A549 (cell line): ENCODE measurements around the gene PTGES3L. TPM values are rescaled to one million over a fixed set of nuclear protein-coding genes. Genes with fewer than 3 reads are reported as not detected.

ENCODE experiments used
- BCL3 ChIP-seq: fragments of >200 bp; sonication (Bioruptor Twin); formaldehyde crosslinking; IDR thresholded peaks from 3 replicates; pipeline ENCODE4 v1.6.1; 2016
- CHD2 ChIP-seq: fragments of 150-350 bp; IDR thresholded peaks from 2 replicates; pipeline ENCODE4 v1.6.1; 2014; ENCODE audit warnings: low read length; ENCODE audit not compliant: partially characterized antibody
- CHD4 ChIP-seq: fragments of 200-600 bp; sonication (generic); IDR thresholded peaks from 2 replicates; pipeline ENCODE4 v1.6.1; 2016; ENCODE audit warnings: antibody characterized with exemption, mild to moderate bottlenecking, borderline replicate concordance
- ELK1 ChIP-seq: fragments of 150-350 bp; IDR thresholded peaks from 2 replicates; pipeline ENCODE4 v1.6.1; 2014; ENCODE audit warnings: low read depth, mild to moderate bottlenecking, low read length
- EP300 ChIP-seq, 2 experiments: fragments of >200 bp; sonication (Bioruptor Twin); formaldehyde crosslinking; IDR thresholded peaks; 2 replicates in 1 of 2; 3 replicates in 1 of 2; pipeline ENCODE4 v1.6.1; 2016 to 2017
- ESRRA ChIP-seq: fragments of 150-350 bp; IDR thresholded peaks from 2 replicates; pipeline ENCODE4 v1.6.1; 2014; ENCODE audit warnings: mild to moderate bottlenecking, low read length, borderline replicate concordance
- FOSL2 ChIP-seq, 2 experiments: fragments of 450-650 bp in 1 of 2; fragments of >200 bp in 1 of 2; sonication (Bioruptor Twin) in 1 of 2; formaldehyde crosslinking; IDR thresholded peaks; 2 replicates each; pipeline versions ENCODE4 v1.5.0 to v1.6.1; 2016 to 2020; ENCODE audit warnings: mild to moderate bottlenecking in 1 of 2, moderate library complexity in 1 of 2
- HDAC2 ChIP-seq: fragments of 200-600 bp; sonication (generic); IDR thresholded peaks from 2 replicates; pipeline ENCODE4 v1.6.1; 2016
- HEYL ChIP-seq: fragments of 250-450 bp; sonication (Bioruptor Pico); IDR thresholded peaks from 2 replicates; pipeline ENCODE4 v1.8.0; 2021; ENCODE audit warnings: mild to moderate bottlenecking, moderate library complexity
- HOXA7 ChIP-seq: fragments of 250-450 bp; sonication (Bioruptor Pico); IDR thresholded peaks from 2 replicates; pipeline ENCODE4 v1.5.0; 2020; ENCODE audit warnings: mild to moderate bottlenecking, moderate library complexity
- HOXB5 ChIP-seq: fragments of 250-450 bp; sonication (Bioruptor Pico); IDR thresholded peaks from 2 replicates; pipeline ENCODE4 v1.5.0; 2020; ENCODE audit warnings: mild to moderate bottlenecking, moderate library complexity
- KDM1A ChIP-seq: fragments of 200-600 bp; sonication (generic); IDR thresholded peaks from 2 replicates; pipeline ENCODE4 v1.6.1; 2016; ENCODE audit warnings: low read depth, mild to moderate bottlenecking
- MAX ChIP-seq: IDR thresholded peaks from 2 replicates; pipeline ENCODE4 v1.6.1; 2012
- MAZ ChIP-seq: fragments of 150-350 bp; IDR thresholded peaks from 2 replicates; pipeline ENCODE4 v1.6.1; 2014; ENCODE audit warnings: antibody characterized with exemption, low read depth, low read length, borderline replicate concordance
- NPAS2 ChIP-seq: fragments of 250-450 bp; sonication (Bioruptor Pico); IDR thresholded peaks from 2 replicates; pipeline ENCODE4 v1.8.0; 2022; ENCODE audit warnings: mild to moderate bottlenecking, moderate library complexity, borderline replicate concordance
- POLR2AphosphoS2 ChIP-seq: conservative IDR thresholded peaks from 2 replicates; pipeline ENCODE4 v1.6.1; 2012; ENCODE audit warnings: low read length, improper control_type of control experiment, inconsistent platforms
- REST ChIP-seq: fragments of 200-600 bp; sonication (generic); IDR thresholded peaks from 2 replicates; pipeline ENCODE4 v1.6.1; 2016; ENCODE audit warnings: antibody characterized with exemption, mild to moderate bottlenecking, moderate library complexity
- RFX5 ChIP-seq: fragments of 450-650 bp; IDR thresholded peaks from 2 replicates; pipeline ENCODE4 v1.7.1; 2014; ENCODE audit warnings: antibody characterized with exemption, mild to moderate bottlenecking, moderate library complexity
- SREBF2 ChIP-seq: fragments of 450-650 bp; IDR thresholded peaks from 2 replicates; pipeline ENCODE4 v1.6.1; 2014; ENCODE audit warnings: mild to moderate bottlenecking, moderate library complexity
- TFCP2L1 ChIP-seq: fragments of 250-450 bp; sonication (Bioruptor Pico); IDR thresholded peaks from 2 replicates; pipeline ENCODE4 v1.5.0; 2021; ENCODE audit warnings: mild to moderate bottlenecking
- TP53 ChIP-seq: fragments of 250-450 bp; sonication (Bioruptor Pico); IDR thresholded peaks from 2 replicates; pipeline ENCODE4 v1.5.0; 2021; ENCODE audit warnings: mild to moderate bottlenecking, moderate library complexity
- USF2 ChIP-seq: fragments of 450-650 bp; IDR thresholded peaks from 2 replicates; pipeline ENCODE4 v1.6.1; 2014; ENCODE audit warnings: antibody characterized with exemption
- ZFP36 ChIP-seq: fragments of 450-650 bp; IDR thresholded peaks from 2 replicates; pipeline ENCODE4 v1.6.1; 2014; ENCODE audit warnings: borderline replicate concordance; ENCODE audit not compliant: partially characterized antibody
- ZNF302 ChIP-seq: fragments of 250-450 bp; sonication (Bioruptor Pico); IDR thresholded peaks from 2 replicates; pipeline ENCODE4 v1.9.0; 2021; ENCODE audit warnings: inconsistent platforms, mild to moderate bottlenecking, moderate library complexity
- ZSCAN20 ChIP-seq: fragments of 250-450 bp; sonication (Bioruptor Pico); IDR thresholded peaks from 2 replicates; pipeline ENCODE4 v1.8.0; 2022; ENCODE audit warnings: mild to moderate bottlenecking, moderate library complexity
- polyA plus RNA-seq, 4 experiments: library from polyadenylated mRNA; depleted of rRNA in 3 of 4; stranded (reverse); fragments of >200 nt; fragmentation: RNase III in 1 of 4; extraction: RNeasy Plus Mini Kit Qiagen cat#74134 plus additional on column Dnase treatment in 1 of 4; gene quantifications; 2 replicates in 3 of 4; 3 replicates in 1 of 4; pipeline ENCODE4 v1.2.3, GENCODE V29; 2011 to 2017

Gene PTGES3L
- polyA plus RNA-seq, 2 of the 4 experiments (the other 2 are of a cell fraction), result 1.8 to 3.5 TPM

- peak; percentile 30; the same call in 1 of the 2 replicates for TF ChIP-seq REST
- TF ChIP-seq POLR2AphosphoS2, result no peak
- TF ChIP-seq TP53, result no peak
- peak; percentile 98 for TF ChIP-seq MAX
- 0 out of 2 replicates have a peak, but pooled peaks have one; percentile 26 for TF ChIP-seq RFX5
- TF ChIP-seq HOXA7 (CRISPR knock-in tag), result no peak
- no peak for TF ChIP-seq MAZ
- no peak for TF ChIP-seq FOSL2 (IDR thresholded peaks at IDR 0.05)
- peak; percentile 26 for TF ChIP-seq FOSL2 (CRISPR knock-in tag; IDR thresholded peaks at IDR 0.05)
- peak; percentile 51; the same call in 1 of the 2 replicates for TF ChIP-seq HDAC2
- TF ChIP-seq SREBF2, result no peak
- peak; percentile 80; the same call in 1 of the 3 replicates for TF ChIP-seq BCL3
- no peak for TF ChIP-seq CHD2
- peak; percentile 97; the same call in 1 of the 2 replicates for TF ChIP-seq CHD4
- TF ChIP-seq TFCP2L1 (CRISPR knock-in tag), result no peak
- no peak for TF ChIP-seq ZNF302 (CRISPR knock-in tag)
- TF ChIP-seq HEYL (CRISPR knock-in tag), result no peak
- no peak for TF ChIP-seq ELK1
- TF ChIP-seq ESRRA, result no peak
- TF ChIP-seq KDM1A, result no peak; the same call in 1 of the 2 replicates
- no peak for TF ChIP-seq NPAS2 (CRISPR knock-in tag)
- no peak; the same call in 1 of the 2 replicates for TF ChIP-seq USF2
- TF ChIP-seq HOXB5, result no peak
- TF ChIP-seq ZSCAN20, result no peak
- TF ChIP-seq ZFP36, result no peak
- TF ChIP-seq EP300 (IDR thresholded peaks at IDR 0.05), result no peak
- TF ChIP-seq, all 56 proteins: peak for 16
These were observed 15.5 kb downstream of the PTGES3L start, which contains the start of gene AARSD1 (continued) for GRCh38 chr17:42964161-42964932.
